Transverse colon (tissue), 4 donors: ENCODE measurements around the gene GOLIM4. TPM values are rescaled to one million over a fixed set of nuclear protein-coding genes. Genes with fewer than 3 reads are reported as not detected.
A peak's percentile ranks its signal among the peaks of the same experiment; 100 is the strongest.
"Not testable (repeated sequence)": the region's sequence is repeated elsewhere in the genome, so short reads cannot be mapped to it uniquely, and the experiment has no call there.

Experiments used
- DNase-seq: peaks from one replicate; pipeline ENCODE4 v3.0.0-alpha.2; 2019
- H3K27ac ChIP-seq, 4 donors: fragments of 200-600 bp; sonication (generic); 2 replicates each; pipeline ENCODE4 v1.5.1; 2016 to 2018; ENCODE audit warnings: inconsistent platforms in 4 of 4
- H3K27me3 ChIP-seq: fragments of 200-600 bp; sonication (generic); 2 replicates; pipeline ENCODE4 v1.5.1; 2017; ENCODE audit warnings: inconsistent platforms
- H3K36me3 ChIP-seq, 4 donors: fragments of 200-600 bp; sonication (generic); 2 replicates each; pipeline ENCODE4 v1.5.1; 2017 to 2019; ENCODE audit warnings: inconsistent platforms in 4 of 4
- H3K4me1 ChIP-seq, 4 donors: fragments of 200-600 bp; sonication (generic); 2 replicates each; pipeline ENCODE4 v1.5.1; 2017 to 2020; ENCODE audit warnings: inconsistent platforms in 4 of 4
- H3K4me3 ChIP-seq, 4 donors: fragments of 200-600 bp; sonication (generic); 1 replicate in 1 of 4; 2 replicates in 3 of 4; pipeline versions ENCODE4 v1.5.1 to v1.6.1; 2017 to 2019; ENCODE audit warnings: inconsistent platforms in 4 of 4
- H3K9me3 ChIP-seq, 2 donors: fragments of 200-600 bp; sonication (generic); 2 replicates each; pipeline ENCODE4 v1.5.1; 2017 to 2019; ENCODE audit warnings: inconsistent platforms in 2 of 2
- EP300 ChIP-seq: sonication (generic); formaldehyde crosslinking; IDR thresholded peaks from one replicate; pipeline ENCODE4 v1.6.1; 2017; ENCODE audit warnings: antibody characterized with exemption, low read depth
- POLR2A ChIP-seq: fragments of 450-650 bp; IDR thresholded peaks from one replicate; pipeline ENCODE4 v1.6.1; 2016; ENCODE audit warnings: antibody characterized with exemption, mild to moderate bottlenecking, moderate library complexity
- POLR2AphosphoS5 ChIP-seq, 3 donors: sonication (generic); formaldehyde crosslinking; IDR thresholded peaks; one replicate each; pipeline ENCODE4 v1.6.1; 2016; ENCODE audit warnings: antibody characterized with exemption in 3 of 3
- WGBS, 2 donors: methylation state at CpG; one replicate each; pipeline ENCODE4 v1.1.5; 2018; ENCODE audit warnings: low coverage in 1 of 2; 5-methylcytosine and 5-hydroxymethylcytosine counted together
- in situ Hi-C, 4 donors: fragments of 200-750 bp; cut with MboI; loops; one replicate each; pipeline versions ENCODE4 v1.15.0 to v1.15.1; 2017; ENCODE audit warnings: low sequenced_read_pairs in 3 of 4, low pct_ligation_motif_present in 1 of 4, low pct_unique_long_range_greater_than_20kb in 1 of 4
- intact Hi-C: fragments of 100-400 bp; cut with DNase I; formaldehyde crosslinking; loops from one replicate; pipeline ENCODE4 v1.15.1; 2023; ENCODE audit warnings: low total_unique reads
- total RNA-seq, 4 donors: library from RNA; depleted of rRNA; stranded (reverse); fragments of >200 nt; gene quantifications; one replicate each; pipeline ENCODE4 v1.1.0, GENCODE V29; 2016
- TF ChIP-seq, protein P1 (sequence below), 5 experiments: fragments of 200-600 bp in 3 of 5; fragments of 450-650 bp in 2 of 5; sonication (generic) in 3 of 5; IDR thresholded peaks; 1 replicate in 2 of 5; 2 replicates in 3 of 5; pipeline ENCODE4 v1.5.1; 2016 to 2017; ENCODE audit warnings: antibody characterized with exemption in 5 of 5, inconsistent platforms in 3 of 5, mild to moderate bottlenecking in 2 of 5, moderate library complexity in 1 of 5

The GOLIM4 gene
- total RNA-seq, 4 donors from 2014 or later: 87.2 to 120 (median 101) TPM

GRCh38 chr3:168056398-168057230 is 39.1 kb downstream of the GOLIM4 start:
- intact Hi-C loops: loop anchor here (10.0 kb wide), 1 partner anchor 58 kb away; no protein-coding TSS in a partner anchor
- 29 to 57% methylated on average over 1 to 7 of the region's 7 CpGs for WGBS, 2 donors
- Histone ChIP-seq H3K27ac (peak overlapping the region; percentile 67 to 83 (median 74)), H3K4me1 (peaks cover 7 to 64% (median 37%) of the 10 kb centered on the region in 4 donors)
- in situ Hi-C loops, H3K4me3 ChIP-seq, H3K36me3 ChIP-seq, H3K27me3 ChIP-seq, H3K9me3 ChIP-seq: not testable (repeated sequence)
- peak in 1 of 3 donors; percentile 61 for TF ChIP-seq POLR2AphosphoS5 (IDR thresholded peaks at IDR 0.05)
- peak; percentile 23 for DNase-seq

DNA sequence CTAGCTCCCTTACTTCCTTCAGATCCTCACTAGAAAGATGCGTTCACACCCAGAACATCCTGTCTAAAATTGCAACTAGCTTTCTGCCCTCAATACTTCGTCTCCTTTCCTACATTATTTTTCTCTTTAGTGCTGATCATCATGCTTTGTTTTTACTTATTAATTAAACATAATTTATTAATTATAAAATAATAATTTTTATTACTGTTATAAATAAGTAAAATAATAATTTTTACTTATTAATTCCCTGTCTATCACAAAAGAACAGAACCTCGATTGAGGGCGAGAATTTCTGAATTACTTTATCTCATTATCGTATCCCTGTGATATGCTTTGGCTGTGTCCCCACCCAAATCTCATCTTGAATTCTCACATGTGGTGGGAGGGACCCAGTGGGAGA is 41.3 kb downstream of the GOLIM4 start:
- H3K4me1 ChIP-seq: peaks cover 20 to 78% (median 48%) of the 10 kb centered on the region in 4 donors
- H3K27ac ChIP-seq: peak overlapping the region in 2 of 4 donors; percentile 74 to 83
- WGBS, 2 donors: 88 to 95% methylated on average over 5 of the region's 5 CpGs
- intact Hi-C loops: loop anchor here (10.0 kb wide), 1 partner anchor 60 kb away; no protein-coding TSS in a partner anchor
- H3K9me3 ChIP-seq: no peaks in the 10 kb centered on the region
- no peaks in the 10 kb centered on the region for H3K36me3 ChIP-seq
- no peak for DNase-seq
- H3K4me3 ChIP-seq: no peak overlapping the region
- no peaks in the 10 kb centered on the region for H3K27me3 ChIP-seq
- in situ Hi-C loops: loop anchor here in 1 of 4 donors (5.0 kb wide), 1 partner anchor 108 kb away; no protein-coding TSS in a partner anchor
- TF ChIP-seq EP300 (no peak), POLR2A (no peak), POLR2AphosphoS5 (IDR thresholded peaks at IDR 0.05) (no peak)
- TF ChIP-seq, protein P1, sequence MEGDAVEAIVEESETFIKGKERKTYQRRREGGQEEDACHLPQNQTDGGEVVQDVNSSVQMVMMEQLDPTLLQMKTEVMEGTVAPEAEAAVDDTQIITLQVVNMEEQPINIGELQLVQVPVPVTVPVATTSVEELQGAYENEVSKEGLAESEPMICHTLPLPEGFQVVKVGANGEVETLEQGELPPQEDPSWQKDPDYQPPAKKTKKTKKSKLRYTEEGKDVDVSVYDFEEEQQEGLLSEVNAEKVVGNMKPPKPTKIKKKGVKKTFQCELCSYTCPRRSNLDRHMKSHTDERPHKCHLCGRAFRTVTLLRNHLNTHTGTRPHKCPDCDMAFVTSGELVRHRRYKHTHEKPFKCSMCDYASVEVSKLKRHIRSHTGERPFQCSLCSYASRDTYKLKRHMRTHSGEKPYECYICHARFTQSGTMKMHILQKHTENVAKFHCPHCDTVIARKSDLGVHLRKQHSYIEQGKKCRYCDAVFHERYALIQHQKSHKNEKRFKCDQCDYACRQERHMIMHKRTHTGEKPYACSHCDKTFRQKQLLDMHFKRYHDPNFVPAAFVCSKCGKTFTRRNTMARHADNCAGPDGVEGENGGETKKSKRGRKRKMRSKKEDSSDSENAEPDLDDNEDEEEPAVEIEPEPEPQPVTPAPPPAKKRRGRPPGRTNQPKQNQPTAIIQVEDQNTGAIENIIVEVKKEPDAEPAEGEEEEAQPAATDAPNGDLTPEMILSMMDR (IDR thresholded peaks at IDR 0.05): no peak

- H3K27me3 ChIP-seq: no peaks in the 10 kb centered on the region
- no peak for DNase-seq
- no peaks in the 10 kb centered on the region for H3K36me3 ChIP-seq
- intact Hi-C loops (loop anchor here (10.0 kb wide), 1 partner anchor 62 kb away; no protein-coding TSS in a partner anchor), in situ Hi-C loops (loop anchor here in 1 of 4 donors (5.0 kb wide), 1 partner anchor 109 kb away; no protein-coding TSS in a partner anchor)
- H3K4me1 ChIP-seq: peaks cover 28 to 83% (median 52%) of the 10 kb centered on the region in 4 donors
- peak overlapping the region in 2 of 4 donors; percentile 54 to 69 for H3K27ac ChIP-seq
- TF ChIP-seq EP300 (no peak), POLR2A (no peak), POLR2AphosphoS5 (IDR thresholded peaks at IDR 0.05) (no peak)
- TF ChIP-seq, protein P1 (IDR thresholded peaks at IDR 0.05): no peak
- H3K4me3 ChIP-seq: no peak overlapping the region
- no peaks in the 10 kb centered on the region for H3K9me3 ChIP-seq
- WGBS, 2 donors: 19 to 44% methylated on average over 2 of the region's 2 CpGs
Observed at GRCh38 chr3:168053115-168053514, 42.6 kb downstream of the GOLIM4 start.

DNA sequence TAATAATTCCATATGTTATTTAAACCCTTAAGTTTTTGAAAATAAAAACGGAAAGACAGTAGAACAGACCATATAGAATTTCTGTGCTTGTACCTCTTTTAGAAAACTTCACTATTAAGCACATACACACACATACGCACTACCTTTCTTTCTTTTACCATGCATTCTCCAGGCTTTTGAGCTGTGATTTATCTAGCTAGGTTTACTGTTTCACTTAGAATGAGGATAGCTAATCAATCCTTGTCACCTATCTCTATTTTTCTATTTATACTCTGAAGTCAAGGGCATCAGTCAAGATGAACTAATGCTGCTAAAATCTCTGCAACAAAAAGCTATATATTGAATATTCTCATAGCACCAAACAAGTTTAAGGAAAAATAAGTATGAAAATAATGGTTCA is 43.2 kb downstream of the GOLIM4 start:
- in situ Hi-C loops (loop anchor here in 1 of 4 donors (5.0 kb wide), 1 partner anchor 110 kb away; no protein-coding TSS in a partner anchor), intact Hi-C loops (loop anchor here (10.0 kb wide), 1 partner anchor 62 kb away; no protein-coding TSS in a partner anchor)
- H3K36me3 ChIP-seq: no peaks in the 10 kb centered on the region
- TF ChIP-seq POLR2A (no peak), POLR2AphosphoS5 (IDR thresholded peaks at IDR 0.05) (no peak), EP300 (no peak)
- TF ChIP-seq, protein P1 (IDR thresholded peaks at IDR 0.05): no peak
- WGBS, 2 donors: 44 to 60% methylated on average over 2 of the region's 2 CpGs
- H3K27me3 ChIP-seq: no peaks in the 10 kb centered on the region
- H3K9me3 ChIP-seq: no peaks in the 10 kb centered on the region
- peaks cover 28 to 81% (median 49%) of the 10 kb centered on the region in 4 donors for H3K4me1 ChIP-seq
- DNase-seq: no peak
- no peak overlapping the region for H3K4me3 ChIP-seq
- H3K27ac ChIP-seq: peak overlapping the region in 3 of 4 donors; percentile 16 to 69 (median 54)
